ENCODE results near the gene ATP6V0A4. TPM values are rescaled to one million over a fixed set of nuclear protein-coding genes. Genes with fewer than 3 reads are reported as not detected.

The ATP6V0A4 gene
- total RNA-seq, 1 donor: not detected

DNA sequence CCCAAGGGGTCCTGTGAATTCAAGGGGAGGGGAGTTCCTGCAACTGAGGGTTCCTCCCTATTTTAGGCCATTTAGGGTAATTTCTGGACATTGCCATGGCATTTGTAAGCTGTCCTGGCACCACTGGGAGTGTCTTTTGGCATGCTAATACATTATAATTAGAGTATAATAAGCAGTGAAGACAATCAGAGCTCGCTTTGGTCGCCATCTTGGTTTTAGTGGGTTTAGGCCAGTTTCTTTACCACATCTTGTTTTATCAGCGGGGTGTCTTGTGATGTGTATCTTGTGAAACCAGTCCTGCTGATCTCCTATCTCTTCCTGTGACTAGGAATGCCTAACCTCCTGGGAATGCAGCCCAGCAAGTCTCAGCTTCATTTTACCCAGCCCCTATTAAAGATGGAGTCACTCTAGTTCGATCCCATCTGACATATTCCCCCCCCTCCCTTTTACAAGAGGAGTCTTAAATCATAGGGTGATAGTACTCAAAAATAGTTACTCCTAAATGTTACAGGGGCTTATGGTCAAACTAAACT lies 140.1 kb downstream of the ATP6V0A4 start:
- H3K4me3 ChIP-seq (ENCODE audit: low read depth, low read length): no peak overlapping the region
- DNase-seq (ENCODE audit: low read depth): no peak
- TF ChIP-seq, protein P1, sequence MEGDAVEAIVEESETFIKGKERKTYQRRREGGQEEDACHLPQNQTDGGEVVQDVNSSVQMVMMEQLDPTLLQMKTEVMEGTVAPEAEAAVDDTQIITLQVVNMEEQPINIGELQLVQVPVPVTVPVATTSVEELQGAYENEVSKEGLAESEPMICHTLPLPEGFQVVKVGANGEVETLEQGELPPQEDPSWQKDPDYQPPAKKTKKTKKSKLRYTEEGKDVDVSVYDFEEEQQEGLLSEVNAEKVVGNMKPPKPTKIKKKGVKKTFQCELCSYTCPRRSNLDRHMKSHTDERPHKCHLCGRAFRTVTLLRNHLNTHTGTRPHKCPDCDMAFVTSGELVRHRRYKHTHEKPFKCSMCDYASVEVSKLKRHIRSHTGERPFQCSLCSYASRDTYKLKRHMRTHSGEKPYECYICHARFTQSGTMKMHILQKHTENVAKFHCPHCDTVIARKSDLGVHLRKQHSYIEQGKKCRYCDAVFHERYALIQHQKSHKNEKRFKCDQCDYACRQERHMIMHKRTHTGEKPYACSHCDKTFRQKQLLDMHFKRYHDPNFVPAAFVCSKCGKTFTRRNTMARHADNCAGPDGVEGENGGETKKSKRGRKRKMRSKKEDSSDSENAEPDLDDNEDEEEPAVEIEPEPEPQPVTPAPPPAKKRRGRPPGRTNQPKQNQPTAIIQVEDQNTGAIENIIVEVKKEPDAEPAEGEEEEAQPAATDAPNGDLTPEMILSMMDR (IDR thresholded peaks at IDR 0.05; ENCODE audit: insufficient read depth, low read length): no peak

DNA sequence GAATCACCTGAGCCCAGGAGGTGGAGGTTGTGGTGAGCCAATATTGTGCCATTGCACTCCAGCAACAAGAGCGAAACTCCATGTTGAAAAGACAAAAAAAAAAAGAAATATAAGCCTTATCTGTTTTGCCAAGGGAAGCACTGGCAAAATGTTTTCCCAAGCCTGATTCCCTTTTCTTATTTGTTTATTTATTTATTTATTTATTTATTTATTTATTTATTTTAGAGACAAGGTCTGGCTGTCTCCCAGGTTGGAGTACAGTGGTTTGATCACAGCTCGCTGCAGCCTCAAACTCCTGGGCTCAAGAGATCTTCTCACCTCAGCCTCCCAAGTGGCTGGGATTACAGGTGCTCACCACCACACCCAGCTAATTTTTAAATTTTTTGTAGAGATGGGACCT lies 141.0 kb downstream of the ATP6V0A4 start:
- no peak overlapping the region for H3K4me3 ChIP-seq (ENCODE audit: low read depth, low read length)
- TF ChIP-seq, protein P1 (IDR thresholded peaks at IDR 0.05; ENCODE audit: insufficient read depth, low read length): no peak
- no peak for DNase-seq (ENCODE audit: low read depth)

Other genes with a start within 250 kb of the ATP6V0A4 start
- not detected in 2 replicates for gene SVOPL, start 96.8 kb downstream of the ATP6V0A4 start, total RNA-seq (ENCODE audit: low replicate concordance)
- gene TMEM213, start 202 bp downstream of the ATP6V0A4 start, total RNA-seq (ENCODE audit: low replicate concordance): 0.33 TPM in 1 of 2 replicates, not detected in the other
- 0.57 and 3.7 TPM in 2 replicates for gene KIAA1549, start 183.2 kb upstream of the ATP6V0A4 start, total RNA-seq (ENCODE audit: low replicate concordance)
- gene ZC3HAV1L, start 237.8 kb upstream of the ATP6V0A4 start, total RNA-seq (ENCODE audit: low replicate concordance): 11.9 and 36.6 TPM in 2 replicates

Measured in fibroblast of the aortic adventitia (primary cell).